Activated CD4-positive, CD25-positive, alpha-beta regulatory T cell treated with anti-CD3 and anti-CD28 coated beads, Interleukin-2, amount 50 U/mL, for 72 hours (primary cell): ENCODE data around the gene PSMG3.
A peak's percentile ranks its signal among the peaks of the same experiment; 100 is the strongest.
"Not testable (repeated sequence)": the region's sequence is repeated elsewhere in the genome, so short reads cannot be mapped to it uniquely, and the experiment has no call there.

Source experiments
- DNase-seq: peaks from one replicate; pipeline ENCODE4 v3.0.0; 2021

The PSMG3 gene

GRCh38 chr7:1531263-1531978, 38.4 kb downstream of the PSMG3 start:
- DNase-seq, result peak; percentile 51

DNA sequence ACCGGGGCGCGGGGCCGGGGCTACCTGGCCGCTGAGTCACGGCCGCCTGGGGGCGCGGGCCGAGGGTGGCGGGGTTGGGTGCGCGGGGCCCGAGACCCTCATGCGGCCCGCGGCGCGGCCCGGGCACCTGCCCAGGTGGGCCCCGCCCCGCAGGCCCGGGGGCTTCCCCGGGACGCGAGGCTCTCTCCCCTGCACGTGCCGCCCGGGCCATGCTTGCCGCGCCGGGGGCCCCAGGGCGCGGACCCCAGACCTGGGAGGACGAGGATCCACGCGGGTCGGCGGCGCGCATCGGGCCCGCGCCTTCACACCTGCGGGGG, 38.9 kb downstream of the PSMG3 start:
- DNase-seq, result no peak

GRCh38 chr7:1529383-1530116, 40.3 kb downstream of the PSMG3 start:
- DNase-seq, result no peak

DNA sequence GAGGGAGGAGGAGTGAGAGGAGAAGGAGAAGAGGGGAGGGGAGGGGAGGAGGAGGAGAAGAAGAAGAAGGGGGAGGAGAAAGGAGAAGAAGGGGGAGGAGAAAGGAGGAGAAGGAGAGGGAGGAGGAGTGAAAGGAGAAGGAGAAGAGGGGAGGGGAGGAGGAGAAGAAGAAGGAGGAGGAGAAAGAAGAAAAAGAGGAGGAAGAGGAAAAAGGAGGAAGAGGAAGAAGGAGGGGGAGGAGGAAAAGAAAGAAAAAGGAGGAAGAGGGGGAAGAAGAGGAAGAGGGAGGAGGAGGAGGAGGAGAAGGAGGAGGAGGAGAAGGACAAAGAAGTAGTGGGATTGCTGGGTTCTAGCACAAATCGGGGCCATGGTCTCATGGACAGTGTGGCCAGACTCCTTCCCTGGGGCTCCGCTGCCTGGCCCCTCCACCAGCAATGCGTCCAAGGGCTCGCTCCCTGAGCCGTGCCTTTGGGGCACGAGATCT, 43.5 kb downstream of the PSMG3 start:
- no peak for DNase-seq

GRCh38 chr7:1525409-1525808, 44.4 kb downstream of the PSMG3 start:
- DNase-seq, result no peak

DNA sequence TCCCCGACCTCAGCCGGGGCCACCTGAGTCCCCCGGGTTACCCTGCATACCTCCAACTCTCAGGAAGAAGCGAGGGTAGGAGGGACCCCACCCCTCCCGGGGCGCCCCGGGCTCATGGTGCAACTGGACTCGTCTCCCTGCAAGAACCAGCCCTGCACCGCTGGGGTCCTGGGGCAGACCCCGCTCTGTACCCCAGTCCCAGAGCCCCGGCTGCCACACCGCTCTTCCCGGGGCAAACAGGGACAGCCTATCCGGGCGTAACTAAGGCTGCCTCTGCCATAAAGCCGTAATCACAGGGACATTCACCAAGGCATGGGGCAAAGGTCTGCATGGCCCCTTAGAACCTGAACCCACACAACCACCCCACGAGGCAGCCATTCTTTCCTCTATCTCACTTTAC, 46.0 kb downstream of the PSMG3 start:
- no peak for DNase-seq

DNA sequence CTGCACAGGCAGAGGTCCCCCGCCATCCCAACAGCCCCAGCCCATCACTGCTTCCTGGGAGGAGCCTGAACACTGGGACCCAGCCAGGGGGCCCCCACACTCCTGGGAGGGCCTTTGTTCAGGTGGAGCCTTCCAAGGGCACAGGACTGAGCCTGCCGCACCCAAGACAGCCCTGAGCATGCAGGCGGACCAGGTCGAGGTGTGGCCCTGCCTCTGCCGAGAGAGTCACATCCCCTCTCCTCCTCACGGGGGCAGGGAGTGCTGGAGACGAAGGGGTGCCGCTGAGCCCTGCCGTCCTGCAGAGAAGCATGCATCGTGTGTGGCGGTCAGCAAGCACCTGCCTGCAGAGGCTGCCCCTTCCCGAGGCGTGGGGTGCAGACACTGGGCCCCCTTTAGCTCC, 46.6 kb downstream of the PSMG3 start:
- no peak for DNase-seq

GRCh38 chr7:1521456-1521855, 48.4 kb downstream of the PSMG3 start:
- DNase-seq, result no peak

- no peak for DNase-seq
Observed at GRCh38 chr7:1520539-1521234, 49.1 kb downstream of the PSMG3 start.

GRCh38 chr7:1519322-1519922, 50.4 kb downstream of the PSMG3 start:
- DNase-seq, result not testable (repeated sequence)
